HL-60 (cell line): ENCODE results near the gene TRMT61A.

Experiments
- DNase-seq, 2 experiments: peaks; one replicate each; pipeline ENCODE4 v3.0.0-alpha.2; 2010 to 2020; ENCODE audit warnings: low read depth in 1 of 2, low spot score in 1 of 2
- H3K27ac ChIP-seq: fragments of 250-450 bp; sonication (Bioruptor Pico); replicated peaks from 2 replicates; pipeline ENCODE4 v1.5.1; 2020; ENCODE audit warnings: mild to moderate bottlenecking, moderate library complexity
- H3K27me3 ChIP-seq: fragments of 250-450 bp; sonication (Bioruptor Pico); 2 replicates; pipeline ENCODE4 v1.5.1; 2021; ENCODE audit warnings: mild to moderate bottlenecking, moderate library complexity; ENCODE audit not compliant: insufficient read depth, poor library complexity, severe bottlenecking
- H3K4me3 ChIP-seq: replicated peaks from 2 replicates; pipeline ENCODE4 v1.5.1; 2011; ENCODE audit warnings: mild to moderate bottlenecking, control low read depth, low read length; ENCODE audit not compliant: insufficient read depth
- CTCF ChIP-seq: IDR thresholded peaks from one replicate; pipeline ENCODE4 v1.5.1; 2011; ENCODE audit warnings: low read length, control low read depth, inconsistent platforms; ENCODE audit not compliant: insufficient read depth
- GABPA ChIP-seq: IDR thresholded peaks from 2 replicates; pipeline ENCODE4 v1.6.1; 2012; ENCODE audit warnings: low read depth
- POLR2AphosphoS5 ChIP-seq: IDR thresholded peaks from 2 replicates; pipeline ENCODE4 v1.6.1; 2012; ENCODE audit warnings: low read depth
- REST ChIP-seq: IDR thresholded peaks from 2 replicates; pipeline ENCODE4 v1.6.1; 2012; ENCODE audit warnings: low read depth; ENCODE audit not compliant: insufficient replicate concordance
- SPI1 ChIP-seq: IDR thresholded peaks from 2 replicates; pipeline ENCODE4 v1.6.1; 2012; ENCODE audit warnings: low read depth, mild to moderate bottlenecking, borderline replicate concordance

The TRMT61A gene

GRCh38 chr14:103488960-103489359 lies 40.0 kb upstream of the TRMT61A start:
- TF ChIP-seq GABPA (no peak), POLR2AphosphoS5 (no peak), SPI1 (no peak), REST (no peak), CTCF (no peak)
- no peak overlapping the region for H3K4me3 ChIP-seq
- H3K27me3 ChIP-seq = no peaks in the 10 kb centered on the region
- H3K27ac ChIP-seq = no peak overlapping the region
- no peak for DNase-seq

GRCh38 chr14:103489621-103490020 lies 39.4 kb upstream of the TRMT61A start:
- Histone ChIP-seq H3K4me3 (no peak overlapping the region), H3K27me3 (no peaks in the 10 kb centered on the region), H3K27ac (no peak overlapping the region)
- TF ChIP-seq SPI1 (no peak), REST (no peak), POLR2AphosphoS5 (no peak), GABPA (no peak), CTCF (no peak)
- DNase-seq = no peak

GRCh38 chr14:103491691-103492090 lies 37.3 kb upstream of the TRMT61A start:
- no peak for DNase-seq
- TF ChIP-seq SPI1 (no peak), GABPA (no peak), REST (no peak), POLR2AphosphoS5 (no peak), CTCF (no peak)
- Histone ChIP-seq H3K27ac (peak overlapping the region; percentile 29; the same call in 1 of the 2 replicates), H3K27me3 (no peaks in the 10 kb centered on the region), H3K4me3 (no peak overlapping the region)
